ENCODE data around the gene RPL18. TPM values are rescaled to one million over a fixed set of nuclear protein-coding genes. Genes with fewer than 3 reads are reported as not detected.

Gene RPL18
- total RNA-seq, 1 experiment from 2014 or later = 1,503 TPM

- no peak for TF ChIP-seq EZH2 (IDR thresholded peaks at IDR 0.05; ENCODE audit: low read length, unreplicated experiment)
- TF ChIP-seq EZH2phosphoT487 (IDR thresholded peaks at IDR 0.05; ENCODE audit: borderline replicate concordance, low read length) = no peak
- no peak for TF ChIP-seq CTCF (conservative IDR thresholded peaks at IDR 0.05; ENCODE audit: low read depth, low read length)
- H3K27ac ChIP-seq (ENCODE audit: low read length) = no peak overlapping the region
- H3K79me2 ChIP-seq (ENCODE audit: low read length) = no peaks in the 10 kb centered on the region
- DNase-seq = no peak
- ChIA-PET POLR2A (ENCODE audit: unreplicated experiment) (no interaction called here), CTCF (no interaction called here)
- intact Hi-C loops (cut with micrococcal nuclease) = no loop called here
- no peak overlapping the region for H2AFZ ChIP-seq (ENCODE audit: low read length)
- H3K27me3 ChIP-seq (ENCODE audit: low read length) = no peaks in the 10 kb centered on the region
- H3K9me3 ChIP-seq (ENCODE audit: low read length) = no peaks in the 10 kb centered on the region
- no peak overlapping the region for H3K4me3 ChIP-seq (ENCODE audit: low read length)
- no peak overlapping the region for H3K4me2 ChIP-seq (ENCODE audit: low read length)
- no peak overlapping the region for H3K9ac ChIP-seq (ENCODE audit: low read length)
- H4K20me1 ChIP-seq (ENCODE audit: low read length) = no peaks in the 10 kb centered on the region
- no peaks in the 10 kb centered on the region for H3K9me2 ChIP-seq (replicated peaks; ENCODE audit: low read length)
- H3K36me3 ChIP-seq (ENCODE audit: low read depth, low read length) = no peaks in the 10 kb centered on the region
- no peak for ATAC-seq
- H3K4me1 ChIP-seq (ENCODE audit: insufficient read depth, low read length) = no peaks in the 10 kb centered on the region
- BruUV-seq (replicated peaks) = no TSS peak
- no peaks in the 10 kb centered on the region for H3F3A ChIP-seq (ENCODE audit: low read length, unreplicated experiment)
Measured at GRCh38 chr19:48668332-48668731, 49.4 kb upstream of the RPL18 start.

- no peak overlapping the region for H3K9ac ChIP-seq (ENCODE audit: low read length)
- CTCF ChIA-PET = no interaction called here
Measured at GRCh38 chr19:48665786-48666185, 46.8 kb upstream of the RPL18 start.

GRCh38 chr19:48664476-48664875 lies 45.5 kb upstream of the RPL18 start:
- no peak overlapping the region for H3K4me3 ChIP-seq (ENCODE audit: low read length)
- H3K27ac ChIP-seq (ENCODE audit: low read length) = no peak overlapping the region
- no peaks in the 10 kb centered on the region for H3K27me3 ChIP-seq (ENCODE audit: low read length)
- H3K79me2 ChIP-seq (ENCODE audit: low read length) = no peaks in the 10 kb centered on the region
- no peak for ATAC-seq
- H3F3A ChIP-seq (ENCODE audit: low read length, unreplicated experiment) = no peaks in the 10 kb centered on the region
- DNase-seq = no peak
- H4K20me1 ChIP-seq (ENCODE audit: low read length) = no peaks in the 10 kb centered on the region
- TF ChIP-seq EZH2phosphoT487 (IDR thresholded peaks at IDR 0.05; ENCODE audit: borderline replicate concordance, low read length) = no peak
- no peak for TF ChIP-seq CTCF (conservative IDR thresholded peaks at IDR 0.05; ENCODE audit: low read depth, low read length)
- no peak for TF ChIP-seq EZH2 (IDR thresholded peaks at IDR 0.05; ENCODE audit: low read length, unreplicated experiment)
- ChIA-PET CTCF (no interaction called here), POLR2A (ENCODE audit: unreplicated experiment) (no interaction called here)
- H3K4me2 ChIP-seq (ENCODE audit: low read length) = no peak overlapping the region
- no peaks in the 10 kb centered on the region for H3K4me1 ChIP-seq (ENCODE audit: insufficient read depth, low read length)
- BruUV-seq (replicated peaks) = no TSS peak
- H3K9me2 ChIP-seq (replicated peaks; ENCODE audit: low read length) = no peaks in the 10 kb centered on the region
- H2AFZ ChIP-seq (ENCODE audit: low read length) = no peak overlapping the region
- intact Hi-C loops (cut with micrococcal nuclease) = no loop called here
- no peaks in the 10 kb centered on the region for H3K9me3 ChIP-seq (ENCODE audit: low read length)
- H3K9ac ChIP-seq (ENCODE audit: low read length) = no peak overlapping the region
- H3K36me3 ChIP-seq (ENCODE audit: low read depth, low read length) = no peaks in the 10 kb centered on the region

More at GRCh38 chr19:48665786-48666185, 46.8 kb upstream of the RPL18 start:
- no peak for ATAC-seq
- no peak overlapping the region for H2AFZ ChIP-seq (ENCODE audit: low read length)
- no peak overlapping the region for H3K4me3 ChIP-seq (ENCODE audit: low read length)
- no peaks in the 10 kb centered on the region for H3F3A ChIP-seq (ENCODE audit: low read length, unreplicated experiment)
- POLR2A ChIA-PET (ENCODE audit: unreplicated experiment) = no interaction called here
- H3K27me3 ChIP-seq (ENCODE audit: low read length) = no peaks in the 10 kb centered on the region
- no peaks in the 10 kb centered on the region for H3K36me3 ChIP-seq (ENCODE audit: low read depth, low read length)
- no peaks in the 10 kb centered on the region for H3K79me2 ChIP-seq (ENCODE audit: low read length)
- no peak overlapping the region for H3K27ac ChIP-seq (ENCODE audit: low read length)
- H4K20me1 ChIP-seq (ENCODE audit: low read length) = no peaks in the 10 kb centered on the region
- DNase-seq = no peak
- intact Hi-C loops (cut with micrococcal nuclease) = no loop called here
- no TSS peak for BruUV-seq (replicated peaks)
- H3K9me2 ChIP-seq (replicated peaks; ENCODE audit: low read length) = no peaks in the 10 kb centered on the region
- no peaks in the 10 kb centered on the region for H3K9me3 ChIP-seq (ENCODE audit: low read length)
- TF ChIP-seq EZH2 (IDR thresholded peaks at IDR 0.05; ENCODE audit: low read length, unreplicated experiment) = no peak
- TF ChIP-seq CTCF (conservative IDR thresholded peaks at IDR 0.05; ENCODE audit: low read depth, low read length) = no peak
- no peak for TF ChIP-seq EZH2phosphoT487 (IDR thresholded peaks at IDR 0.05; ENCODE audit: borderline replicate concordance, low read length)
- H3K4me2 ChIP-seq (ENCODE audit: low read length) = no peak overlapping the region
- no peaks in the 10 kb centered on the region for H3K4me1 ChIP-seq (ENCODE audit: insufficient read depth, low read length)
